HG03342 (cell line): Measurements from ENCODE around the gene TYMP.
"Not testable (repeated sequence)": the region's sequence is repeated elsewhere in the genome, so short reads cannot be mapped to it uniquely, and the experiment has no call there.

Experiments
- ATAC-seq: cut with Tn5 transposase; IDR thresholded peaks from one replicate; pipeline ENCODE4 v1.9.1; 2021; ENCODE audit warnings: mild to moderate bottlenecking, moderate library complexity; ENCODE audit not compliant: unreplicated experiment

Gene TYMP

GRCh38 chr22:50525104-50525857, 4.5 kb downstream of the TYMP start, which contains the start of gene SCO2:
SCO2 (minus strand) TSS chr22:50525598; CDS start chr22:50524411, 1,187 bp downstream.
- ATAC-seq, result peak; percentile 42

DNA sequence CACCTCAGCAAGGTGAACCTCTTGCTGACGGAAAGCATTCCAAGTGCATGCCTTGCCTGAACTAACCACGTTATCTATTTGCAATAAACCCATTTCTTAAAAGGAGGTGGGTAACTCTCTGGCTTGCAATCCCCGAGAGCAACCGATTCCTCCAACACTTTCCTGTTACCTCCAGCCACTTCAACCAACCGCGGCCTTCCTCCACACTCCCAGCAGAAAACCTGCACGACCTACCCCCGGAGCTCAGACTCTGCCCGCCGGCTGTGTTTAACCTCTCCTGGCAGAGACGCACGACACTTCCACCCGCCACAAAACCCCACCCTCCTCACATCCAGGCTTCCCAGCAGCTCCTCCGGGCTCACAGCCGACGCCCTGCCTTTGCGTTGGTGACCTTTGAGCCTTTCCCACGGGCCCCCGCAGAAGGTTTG, 5.1 kb downstream of the TYMP start:
- no peak for ATAC-seq

- no peak for ATAC-seq
Measured at GRCh38 chr22:50523806-50524675, 5.8 kb downstream of the TYMP start.

- no peak for ATAC-seq
Measured at GRCh38 chr22:50523458-50523805, 6.4 kb downstream of the TYMP start.

- no peak for ATAC-seq
Measured at GRCh38 chr22:50522806-50523438, 6.9 kb downstream of the TYMP start.

DNA sequence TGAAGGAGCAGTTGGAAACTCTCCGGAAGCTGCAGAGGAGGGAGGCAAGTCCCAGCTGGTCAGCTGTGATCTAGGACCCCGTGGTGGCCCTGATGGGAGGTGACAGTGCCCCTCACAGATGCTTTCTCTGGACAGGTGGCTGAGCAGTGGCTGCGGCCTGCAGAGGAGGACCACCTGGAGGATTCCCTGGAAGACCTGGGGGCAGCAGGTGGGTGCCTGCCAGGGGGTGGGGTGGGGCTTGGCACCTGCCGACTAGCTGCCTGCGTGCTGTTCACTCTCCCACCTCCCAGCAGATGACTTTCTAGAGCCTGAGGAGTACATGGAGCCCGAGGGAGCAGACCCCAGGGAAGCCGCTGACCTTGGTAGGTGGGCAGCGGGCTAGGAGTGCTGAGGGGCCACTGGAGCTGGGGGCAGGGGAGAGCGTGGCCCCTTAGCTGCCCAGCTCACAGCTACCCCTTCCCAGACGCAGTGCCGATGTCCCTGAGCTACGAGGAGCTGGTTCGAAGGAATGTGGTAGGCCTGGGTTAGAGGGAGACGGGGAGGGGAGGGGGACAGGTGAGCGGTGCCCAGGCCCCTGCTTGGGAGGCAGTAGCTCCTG, 7.5 kb downstream of the TYMP start:
- no peak for ATAC-seq

- no peak for ATAC-seq
Measured at GRCh38 chr22:50521710-50522109, 8.1 kb downstream of the TYMP start.

- ATAC-seq, result no peak
Measured at GRCh38 chr22:50520826-50521453, 8.9 kb downstream of the TYMP start.

GRCh38 chr22:50520184-50520583, 9.6 kb downstream of the TYMP start:
- ATAC-seq, result not testable (repeated sequence)

- ATAC-seq, result no peak
Measured at GRCh38 chr22:50519151-50519550, 10.7 kb downstream of the TYMP start.

DNA sequence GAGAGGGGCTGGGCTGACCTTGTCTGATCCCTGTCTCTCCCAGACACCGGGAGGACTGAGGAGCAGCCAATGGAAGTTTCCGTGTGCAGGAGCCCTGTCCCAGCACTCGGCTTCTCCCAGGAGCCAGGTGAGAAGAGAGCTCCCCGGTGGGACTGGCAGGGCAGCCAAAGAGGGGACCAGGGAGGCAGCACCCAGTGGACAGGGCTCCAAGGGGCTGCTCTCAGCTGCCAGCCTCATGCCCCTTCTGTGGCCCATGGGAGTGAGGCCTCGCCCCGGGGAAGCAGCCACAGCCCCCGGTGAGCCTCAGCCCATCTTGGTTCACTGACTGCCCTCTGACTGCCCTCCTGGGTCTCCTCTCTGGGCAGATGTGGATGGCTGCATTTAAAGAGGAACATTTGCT, 11.2 kb downstream of the TYMP start:
- no peak for ATAC-seq

DNA sequence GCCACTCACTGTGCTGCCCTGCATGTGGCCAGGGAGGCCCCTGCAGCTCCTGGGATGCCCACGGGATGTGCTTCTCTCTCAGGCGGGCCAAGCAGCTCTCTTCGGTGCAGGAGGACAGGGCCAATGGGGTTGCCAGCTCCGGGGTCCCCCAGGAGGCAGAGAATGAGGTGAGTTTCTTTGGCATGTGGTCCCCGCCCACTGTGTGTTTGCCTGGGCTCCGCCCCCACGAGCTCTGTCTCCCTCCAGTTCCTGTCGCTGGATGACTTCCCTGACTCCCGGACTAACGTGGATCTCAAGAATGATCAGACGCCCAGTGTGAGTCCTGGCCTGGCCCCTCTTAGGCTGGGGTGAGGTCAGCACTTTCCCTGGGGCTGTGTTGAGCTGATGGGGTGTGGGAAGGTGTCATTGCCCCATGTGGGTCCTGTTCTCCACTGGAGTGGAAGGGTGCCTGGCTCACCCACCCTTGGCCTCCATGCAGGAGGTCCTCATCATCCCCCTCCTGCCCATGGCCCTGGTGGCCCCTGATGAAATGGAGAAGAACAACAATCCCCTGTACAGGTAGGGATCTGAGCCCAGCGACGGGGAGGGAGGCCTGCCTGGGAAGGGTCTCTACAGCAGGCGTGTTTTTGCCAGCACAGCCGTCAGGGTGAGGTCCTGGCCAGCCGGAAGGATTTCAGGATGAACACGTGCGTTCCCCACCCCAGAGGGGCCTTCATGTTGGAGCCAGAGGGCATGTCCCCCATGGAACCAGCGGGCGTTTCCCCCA, 12.1 kb downstream of the TYMP start:
- ATAC-seq, result no peak

DNA sequence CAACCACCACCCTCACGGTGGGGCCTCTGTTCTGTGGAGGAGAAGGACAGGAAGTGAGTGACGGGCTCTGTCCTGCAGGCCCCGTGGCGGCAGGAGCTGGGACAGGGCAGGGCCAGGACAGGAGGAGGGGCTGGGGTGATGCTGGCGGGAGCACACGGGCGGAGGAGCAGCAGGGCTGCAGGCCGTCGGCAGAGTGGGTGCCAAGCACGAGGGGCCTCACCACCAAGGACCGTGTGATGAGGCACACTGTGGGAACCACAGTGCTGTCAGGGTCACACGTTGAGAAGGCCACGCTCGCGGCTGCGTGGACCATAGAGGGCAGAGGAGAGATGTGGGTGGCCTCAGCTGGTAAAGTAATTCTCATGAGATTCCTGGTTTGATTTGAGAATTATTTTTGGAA, 12.9 kb downstream of the TYMP start:
- ATAC-seq, result no peak

GRCh38 chr22:50516068-50516467, 13.7 kb downstream of the TYMP start:
- ATAC-seq, result no peak

DNA sequence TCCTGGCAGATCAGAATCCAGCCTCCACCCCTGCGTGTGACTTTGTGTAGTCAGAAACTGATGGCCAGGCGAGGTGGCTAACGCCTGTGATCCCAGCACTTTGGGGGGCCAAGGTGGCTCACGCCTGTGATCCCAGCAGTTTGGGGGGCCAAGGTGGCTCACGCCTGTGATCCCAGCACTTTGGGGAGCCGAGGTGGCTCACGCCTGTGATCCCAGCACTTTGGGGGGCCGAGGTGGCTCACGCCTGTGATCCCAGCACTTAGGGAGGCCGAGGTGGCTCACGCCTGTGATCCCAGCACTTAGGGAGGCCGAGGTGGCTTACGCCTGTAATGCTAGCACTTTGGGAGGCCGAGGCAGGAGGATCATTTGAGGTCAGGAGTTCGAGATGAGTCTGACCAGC, 16.6 kb downstream of the TYMP start:
- ATAC-seq, result no peak

DNA sequence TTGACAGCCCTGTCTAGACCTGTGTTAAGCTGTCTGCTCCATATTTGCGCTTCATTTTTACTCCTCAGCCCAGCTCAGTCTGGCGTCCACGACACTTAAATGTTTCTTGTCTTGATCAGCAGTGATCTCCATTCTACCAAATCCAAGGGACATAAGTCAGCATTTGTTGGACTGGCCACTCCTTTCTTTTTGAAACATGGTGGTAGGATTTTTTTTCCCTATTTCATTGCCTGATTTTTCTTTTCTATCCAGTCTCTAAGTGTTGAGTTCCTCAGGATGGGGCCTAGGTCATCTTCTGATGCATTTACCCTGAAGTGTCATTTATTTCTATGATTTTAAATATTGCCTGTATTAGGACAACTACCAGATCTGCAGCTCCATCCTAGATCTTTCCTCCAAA, 20.9 kb downstream of the TYMP start:
- ATAC-seq, result no peak

GRCh38 chr22:50507991-50508884, 21.6 kb downstream of the TYMP start, which contains the start of gene NCAPH2:
NCAPH2 (plus strand) TSS chr22:50508224; CDS start chr22:50508338, 114 bp downstream.
- peak; percentile 63 for ATAC-seq

DNA sequence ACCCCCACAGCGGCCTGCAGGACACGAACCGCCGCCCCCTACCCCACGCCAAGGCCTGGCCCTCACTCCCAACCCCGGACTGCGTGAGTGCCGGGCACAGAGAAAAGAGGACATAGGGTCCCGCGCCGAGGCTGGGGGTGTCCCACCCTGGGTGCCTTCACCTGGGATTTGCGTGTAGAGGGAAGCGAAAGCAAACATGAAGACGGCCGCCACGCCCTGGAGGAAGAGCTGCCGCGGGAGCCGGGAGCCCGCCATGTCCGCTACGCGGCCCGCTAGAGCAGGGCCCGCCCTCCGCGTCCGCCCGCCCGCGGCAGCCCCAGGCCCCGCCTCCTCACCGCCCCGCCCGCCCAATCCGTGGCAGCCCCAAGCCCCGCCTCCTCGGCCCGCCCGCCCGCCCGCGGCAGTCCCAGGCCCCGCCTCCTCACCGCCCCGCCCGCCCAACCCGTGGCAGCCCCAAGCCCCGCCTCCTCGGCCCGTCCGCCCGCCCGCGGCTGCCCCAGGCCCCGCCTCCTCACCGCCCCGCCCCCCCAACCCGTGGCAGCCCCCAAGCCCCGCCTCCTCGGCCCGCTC, 22.3 kb downstream of the TYMP start, which contains the start of gene LMF2:
Gene LMF2, minus strand, starts transcription at position 282 of the 570 bp plus-strand sequence. Its CDS starts 27 bp downstream, at position 255.
- peak; percentile 42 for ATAC-seq
